ENCODE results near the gene TMUB2. TPM values are rescaled to one million over a fixed set of nuclear protein-coding genes. Genes with fewer than 3 reads are reported as not detected.

The TMUB2 gene
- total RNA-seq, 1 donor from 2014 or later, result 34.9 TPM

DNA sequence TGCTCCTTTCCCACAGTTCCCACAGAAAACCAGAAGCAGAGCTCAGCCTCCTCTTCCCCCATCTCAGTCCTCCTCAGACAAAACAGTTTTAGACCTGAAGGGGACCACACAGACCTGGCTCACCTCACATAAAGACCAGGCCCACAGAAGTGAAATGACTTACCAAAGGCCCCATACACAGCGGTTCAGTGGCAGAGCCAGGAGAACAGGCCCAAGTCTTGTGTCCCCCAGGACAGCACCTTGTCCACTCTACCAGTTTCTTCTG lies 27.4 kb downstream of the TMUB2 start:
- Histone ChIP-seq H3K36me3 (peaks cover 0 to 47% of the 10 kb centered on the region in 2 donors), H3K27me3 (no peaks in the 10 kb centered on the region), H3K9me3 (no peaks in the 10 kb centered on the region), H3K4me1 (peaks cover 48% of the 10 kb centered on the region), H3K4me3 (no peak overlapping the region), H3K27ac (no peak overlapping the region)
- intact Hi-C loops (cut with DNase I), result loop anchor here (5.0 kb wide), 1 partner anchor 108 kb away; the partner anchor contains the start of gene SLC25A39
- TF ChIP-seq, protein P1, sequence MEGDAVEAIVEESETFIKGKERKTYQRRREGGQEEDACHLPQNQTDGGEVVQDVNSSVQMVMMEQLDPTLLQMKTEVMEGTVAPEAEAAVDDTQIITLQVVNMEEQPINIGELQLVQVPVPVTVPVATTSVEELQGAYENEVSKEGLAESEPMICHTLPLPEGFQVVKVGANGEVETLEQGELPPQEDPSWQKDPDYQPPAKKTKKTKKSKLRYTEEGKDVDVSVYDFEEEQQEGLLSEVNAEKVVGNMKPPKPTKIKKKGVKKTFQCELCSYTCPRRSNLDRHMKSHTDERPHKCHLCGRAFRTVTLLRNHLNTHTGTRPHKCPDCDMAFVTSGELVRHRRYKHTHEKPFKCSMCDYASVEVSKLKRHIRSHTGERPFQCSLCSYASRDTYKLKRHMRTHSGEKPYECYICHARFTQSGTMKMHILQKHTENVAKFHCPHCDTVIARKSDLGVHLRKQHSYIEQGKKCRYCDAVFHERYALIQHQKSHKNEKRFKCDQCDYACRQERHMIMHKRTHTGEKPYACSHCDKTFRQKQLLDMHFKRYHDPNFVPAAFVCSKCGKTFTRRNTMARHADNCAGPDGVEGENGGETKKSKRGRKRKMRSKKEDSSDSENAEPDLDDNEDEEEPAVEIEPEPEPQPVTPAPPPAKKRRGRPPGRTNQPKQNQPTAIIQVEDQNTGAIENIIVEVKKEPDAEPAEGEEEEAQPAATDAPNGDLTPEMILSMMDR (IDR thresholded peaks at IDR 0.05), result no peak
- TF ChIP-seq POLR2A (IDR thresholded peaks at IDR 0.05) (no peak), POLR2AphosphoS5 (IDR thresholded peaks at IDR 0.05; ENCODE audit: insufficient read depth in 1 of 2, low read depth in 1 of 2) (no peak)
- DNase-seq (ENCODE audit: extremely low spot score in 2 of 2), result no peak

DNA sequence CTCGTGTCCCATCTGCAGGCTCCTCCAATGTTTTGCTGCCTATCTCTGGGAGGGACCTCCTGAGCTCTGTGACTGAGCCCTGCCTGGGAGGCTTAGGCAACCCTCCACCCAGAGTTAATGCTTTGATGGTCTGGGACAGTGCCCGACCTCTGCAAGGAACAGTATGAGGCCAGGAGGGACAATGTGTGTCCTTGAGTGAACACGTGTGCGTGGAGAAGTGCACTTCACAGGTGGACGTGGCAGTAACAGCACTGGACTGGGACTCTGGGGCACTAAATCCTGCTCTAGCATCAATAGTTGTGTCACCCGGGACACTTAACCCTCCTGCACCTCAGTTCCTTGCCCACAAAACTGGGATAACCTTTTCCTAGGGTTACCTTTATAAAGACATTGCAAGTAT lies 28.1 kb downstream of the TMUB2 start:
- TF ChIP-seq, protein P1 (IDR thresholded peaks at IDR 0.05), result no peak
- no peak for TF ChIP-seq POLR2AphosphoS5 (IDR thresholded peaks at IDR 0.05; ENCODE audit: insufficient read depth in 1 of 2, low read depth in 1 of 2)
- TF ChIP-seq POLR2A (IDR thresholded peaks at IDR 0.05), result no peak
- Histone ChIP-seq H3K36me3 (peaks cover 0 to 40% of the 10 kb centered on the region in 2 donors), H3K4me1 (peaks cover 43% of the 10 kb centered on the region), H3K27ac (no peak overlapping the region), H3K27me3 (no peaks in the 10 kb centered on the region), H3K4me3 (no peak overlapping the region), H3K9me3 (no peaks in the 10 kb centered on the region)
- DNase-seq (ENCODE audit: extremely low spot score in 2 of 2), result no peak
- intact Hi-C loops (cut with DNase I), result loop anchor here (5.0 kb wide), 1 partner anchor 107 kb away; the partner anchor contains the start of gene SLC25A39

DNA sequence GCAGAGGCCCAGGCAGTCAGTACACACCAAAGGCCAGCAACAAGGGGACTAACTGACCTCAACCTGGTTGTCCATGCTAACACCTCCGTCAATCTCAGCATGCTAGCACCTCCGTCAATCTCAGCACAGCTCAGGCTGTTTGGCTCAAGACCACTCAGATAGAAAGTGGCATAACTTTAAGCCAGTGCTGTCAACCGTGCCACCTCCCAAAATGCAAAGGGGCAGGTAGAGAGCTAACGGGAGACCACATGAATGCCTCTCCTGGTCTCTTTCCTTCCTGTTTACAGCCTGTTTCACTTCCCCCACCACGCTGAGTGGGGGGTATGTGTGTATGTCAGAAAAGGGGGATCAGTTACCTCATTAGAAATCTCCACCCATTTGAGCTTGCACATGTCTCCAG lies 29.4 kb downstream of the TMUB2 start:
- H3K4me1 ChIP-seq, result peaks cover 31% of the 10 kb centered on the region
- no peak for TF ChIP-seq POLR2AphosphoS5 (IDR thresholded peaks at IDR 0.05; ENCODE audit: insufficient read depth in 1 of 2, low read depth in 1 of 2)
- TF ChIP-seq POLR2A (IDR thresholded peaks at IDR 0.05), result no peak
- TF ChIP-seq, protein P1 (IDR thresholded peaks at IDR 0.05), result no peak
- H3K9me3 ChIP-seq, result no peaks in the 10 kb centered on the region
- peaks cover 0 to 33% of the 10 kb centered on the region in 2 donors for H3K36me3 ChIP-seq
- no peak overlapping the region for H3K4me3 ChIP-seq
- DNase-seq (ENCODE audit: extremely low spot score in 2 of 2), result no peak
- H3K27ac ChIP-seq, result no peak overlapping the region
- H3K27me3 ChIP-seq, result no peaks in the 10 kb centered on the region
- intact Hi-C loops (cut with DNase I), result no loop called here

DNA sequence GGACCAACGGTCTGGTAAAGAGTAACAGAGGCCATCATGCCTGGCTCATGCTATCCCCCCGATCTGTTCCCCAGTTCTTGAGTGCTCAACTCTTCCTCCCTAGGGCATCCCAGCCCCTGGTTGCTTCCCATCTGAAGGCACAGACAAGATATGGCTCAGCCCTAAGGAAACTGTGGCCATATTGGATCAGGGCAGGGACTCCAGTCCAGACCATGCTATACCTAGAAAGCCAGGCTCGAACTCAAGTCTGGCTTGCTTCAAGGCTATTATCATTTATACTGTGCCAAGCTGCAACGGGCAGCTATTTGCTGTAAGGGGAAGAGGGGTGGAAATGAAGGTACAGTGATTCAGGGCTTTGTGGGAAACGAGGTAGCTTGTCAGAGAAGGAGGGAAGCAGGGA lies 29.9 kb downstream of the TMUB2 start:
- no peak for TF ChIP-seq POLR2AphosphoS5 (IDR thresholded peaks at IDR 0.05; ENCODE audit: insufficient read depth in 1 of 2, low read depth in 1 of 2)
- TF ChIP-seq POLR2A (IDR thresholded peaks at IDR 0.05), result no peak
- TF ChIP-seq, protein P1 (IDR thresholded peaks at IDR 0.05), result no peak
- no peak overlapping the region for H3K27ac ChIP-seq
- intact Hi-C loops (cut with DNase I), result no loop called here
- no peak for DNase-seq (ENCODE audit: extremely low spot score in 2 of 2)
- H3K36me3 ChIP-seq, result peaks cover 0 to 27% of the 10 kb centered on the region in 2 donors
- H3K4me3 ChIP-seq, result no peak overlapping the region
- peaks cover 28% of the 10 kb centered on the region for H3K4me1 ChIP-seq
- no peaks in the 10 kb centered on the region for H3K27me3 ChIP-seq
- H3K9me3 ChIP-seq, result no peaks in the 10 kb centered on the region

DNA sequence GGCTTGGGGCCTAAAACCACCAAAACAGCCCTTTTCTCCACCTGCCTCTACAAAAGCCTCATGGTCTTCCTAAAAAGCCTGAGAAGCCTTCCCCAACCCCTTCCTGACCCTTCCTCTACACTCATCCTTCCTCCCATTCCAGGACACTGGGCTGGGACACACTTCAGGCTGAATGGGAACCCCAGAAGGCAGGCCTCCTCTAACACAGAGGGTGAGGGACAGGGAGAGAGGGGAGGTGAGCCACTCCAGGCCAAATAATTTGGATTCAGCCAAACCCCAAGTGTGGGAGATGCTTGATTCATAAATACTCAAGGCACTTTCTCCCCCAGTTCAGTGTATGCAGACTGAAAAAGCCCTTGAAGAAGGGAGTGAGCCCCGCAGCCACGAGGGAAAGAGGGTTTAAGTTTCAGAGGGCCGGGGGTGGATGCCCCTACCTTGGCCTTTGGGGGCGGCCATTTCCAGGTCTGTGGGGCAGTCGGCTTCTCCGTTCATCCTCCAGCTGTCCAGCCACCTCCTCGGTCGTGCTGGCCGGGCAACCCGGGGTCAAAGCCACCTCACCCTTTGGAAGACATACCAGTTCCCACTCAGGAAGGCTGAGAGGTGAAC lies 31.1 kb downstream of the TMUB2 start:
- TF ChIP-seq, protein P1 (IDR thresholded peaks at IDR 0.05), result no peak
- no peak for TF ChIP-seq POLR2AphosphoS5 (IDR thresholded peaks at IDR 0.05; ENCODE audit: insufficient read depth in 1 of 2, low read depth in 1 of 2)
- TF ChIP-seq POLR2A (IDR thresholded peaks at IDR 0.05), result no peak
- H3K9me3 ChIP-seq, result no peaks in the 10 kb centered on the region
- no peaks in the 10 kb centered on the region for H3K27me3 ChIP-seq
- peaks cover 34% of the 10 kb centered on the region for H3K4me1 ChIP-seq
- H3K36me3 ChIP-seq, result peaks cover 0 to 23% of the 10 kb centered on the region in 2 donors
- intact Hi-C loops (cut with DNase I), result no loop called here
- H3K27ac ChIP-seq, result peak overlapping the region; percentile 85
- DNase-seq (ENCODE audit: extremely low spot score in 2 of 2), result no peak
- peak overlapping the region; percentile 76 to 92 for H3K4me3 ChIP-seq

Measured in vagina (tissue), 2 donors.